GM12878 (cell line): ENCODE measurements around the gene VASH2. TPM values are rescaled to one million over a fixed set of nuclear protein-coding genes. Genes with fewer than 3 reads are reported as not detected.

Experiments used
- ATAC-seq: fragments of 200-7000 bp; cut with Tn5 transposase; 3 replicates; pipeline ENCODE4 v1.9.1; 2020; ENCODE audit warnings: mild to moderate bottlenecking, moderate library complexity
- BruUV-seq: library from RNA; stranded (reverse); fragments of 400-500 nt; replicated peaks from 2 replicates; lab custom pipeline; 2021; lab: Mats Ljungman, UMichigan
- CTCF ChIA-PET: fragments of 300-600 bp; sonication (Branson Sonifier 250); formaldehyde crosslinking; extraction: SDS; loops from one replicate; lab custom pipeline; 2021; ENCODE audit warnings: inconsistent platforms; lab: Yijun Ruan, JAX
- POLR2A ChIA-PET: fragments of 350-600 bp; formaldehyde crosslinking; extraction: SDS; loops from one replicate; lab custom pipeline; 2021; ENCODE audit warnings: inconsistent platforms; lab: Charles Lee
- RAD21 ChIA-PET: fragments of 300-600 bp; sonication (Branson Sonifier 250); formaldehyde crosslinking; loops from one replicate; lab custom pipeline; 2023; ENCODE audit warnings: antibody characterized with exemption; ENCODE audit not compliant: unreplicated experiment; lab: Charles Lee
- SMC1A ChIA-PET: fragments of 300-600 bp; sonication (Branson Sonifier 250); formaldehyde crosslinking; loops from one replicate; lab custom pipeline; 2023; ENCODE audit not compliant: unreplicated experiment, uncharacterized antibody; lab: Charles Lee
- DNase-seq: peaks from one replicate; pipeline ENCODE4 v3.0.0-alpha.2; 2011; ENCODE audit warnings: low read depth, low spot score
- FAIRE-seq: peaks from 3 replicates; lab custom pipeline; 2011; peaks lifted over from hg19 to GRCh38; lab: Jason Lieb, UNC
- H2AFZ ChIP-seq: 2 replicates; pipeline ENCODE4 v1.6.0; 2011; ENCODE audit warnings: low read depth, low read length, control low read depth; ENCODE audit not compliant: control insufficient read depth
- H3K27ac ChIP-seq: 2 replicates; pipeline ENCODE4 v1.5.1; 2011; ENCODE audit warnings: control low read depth; ENCODE audit not compliant: control insufficient read depth, insufficient read depth
- H3K27me3 ChIP-seq, 2 experiments: replicated peaks in 1 of 2; 2 replicates each; pipeline versions ENCODE4 v1.6.0 to v1.6.1; 2011; ENCODE audit warnings: low read length in 1 of 2; ENCODE audit not compliant: control insufficient read depth in 2 of 2, insufficient read depth in 2 of 2
- H3K36me3 ChIP-seq, 2 experiments: 2 replicates each; pipeline ENCODE4 v1.5.1; 2011; ENCODE audit warnings: low read length in 1 of 2; ENCODE audit not compliant: control insufficient read depth in 2 of 2, insufficient read depth in 2 of 2
- H3K4me1 ChIP-seq: 2 replicates; pipeline ENCODE4 v1.6.1; 2011; ENCODE audit warnings: mild to moderate bottlenecking, low read length, moderate library complexity, mixed read lengths; ENCODE audit not compliant: control insufficient read depth, insufficient read depth
- H3K4me2 ChIP-seq: 2 replicates; pipeline ENCODE4 v1.6.0; 2011; ENCODE audit warnings: control low read depth; ENCODE audit not compliant: control insufficient read depth, insufficient read depth
- H3K4me3 ChIP-seq: fragments of 200-600 bp; sonication (generic); 2 replicates; pipeline ENCODE4 v1.5.1; 2016
- H3K79me2 ChIP-seq: 2 replicates; pipeline ENCODE4 v1.6.0; 2011; ENCODE audit warnings: low read length; ENCODE audit not compliant: control insufficient read depth, insufficient read depth
- H3K9ac ChIP-seq: 2 replicates; pipeline ENCODE4 v1.8.0; 2011; ENCODE audit warnings: low read length, control low read depth, mixed read lengths; ENCODE audit not compliant: control insufficient read depth, insufficient read depth
- H3K9me3 ChIP-seq: replicated peaks from 3 replicates; pipeline ENCODE4 v1.5.1; 2011; ENCODE audit warnings: mild to moderate bottlenecking, low read length; ENCODE audit not compliant: control insufficient read depth, insufficient read depth
- H4K20me1 ChIP-seq: 2 replicates; pipeline ENCODE4 v1.6.0; 2011; ENCODE audit not compliant: control insufficient read depth, insufficient read depth
- CBX5 ChIP-seq: sonication (generic); IDR thresholded peaks from 2 replicates; pipeline ENCODE4 v1.6.1; 2016; ENCODE audit warnings: low read depth, moderate library complexity, mild to moderate bottlenecking, inconsistent platforms
- EGR1 ChIP-seq, 2 experiments: IDR thresholded peaks; 1 replicate in 1 of 2; 2 replicates in 1 of 2; pipeline ENCODE4 v1.6.1; 2011 to 2012; ENCODE audit warnings: low read depth in 2 of 2, low read length in 2 of 2, borderline replicate concordance in 1 of 2, mild to moderate bottlenecking in 1 of 2, moderate library complexity in 1 of 2
- MEF2B ChIP-seq: fragments of 450-650 bp; IDR thresholded peaks from 2 replicates; pipeline ENCODE4 v1.6.1; 2018; ENCODE audit warnings: mild to moderate bottlenecking, moderate library complexity; ENCODE audit not compliant: partially characterized antibody, poor library complexity, severe bottlenecking
- WGBS: methylation state at CpG from one replicate; pipeline ENCODE4 v1.1.6; 2016; ENCODE audit warnings: low lambda C conversion rate; ENCODE audit not compliant: insufficient replicate concordance, insufficient coverage; ENCODE audit errors: missing lambda C conversion rate; 5-methylcytosine and 5-hydroxymethylcytosine counted together
- in situ Hi-C: fragments of 300-500 bp; cut with MboI; formaldehyde crosslinking; loops from 9 replicates; pipeline ENCODE4 v1.14.3; 2018; ENCODE audit warnings: mixed read lengths
- intact Hi-C: fragments of 100-400 bp; cut with micrococcal nuclease; formaldehyde crosslinking; loops from one replicate; pipeline ENCODE4 v1.14.2; 2022; ENCODE audit not compliant: unreplicated experiment
- polyA plus RNA-seq, 11 experiments: library from polyadenylated mRNA; depleted of rRNA in 4 of 11; unstranded in 6 of 11; stranded (reverse) in 5 of 11; fragments of >200 nt; fragmentation: Nextera tagmentation in 4 of 11; fragmentation: Illumina TruSeq in 1 of 11; extraction: Ambion mirVana in 4 of 11; extraction: Trizol in 1 of 11; gene quantifications; 1 replicate in 1 of 11; 2 replicates in 10 of 11; pipeline versions ENCODE4 v1.2.1 to v1.2.3, GENCODE V29; 2011 to 2016; ENCODE audit warnings: inconsistent platforms in 2 of 11, missing spikeins in 2 of 11, low read depth in 1 of 11
- total RNA-seq, 4 experiments: library from RNA; depleted of rRNA in 3 of 4; stranded (reverse); fragments of >200 nt in 3 of 4; fragmentation: Illumina TruSeq in 1 of 4; extraction: Trizol in 1 of 4; gene quantifications; 2 replicates each; pipeline versions ENCODE4 v1.2.1 to v1.2.3, GENCODE V29; 2013 to 2021
- TF ChIP-seq, protein P1 (sequence below): fragments of 150-350 bp; IDR thresholded peaks from 2 replicates; pipeline ENCODE4 v1.6.1; 2016; ENCODE audit warnings: low read depth, low read length

Gene VASH2
- total and polyA plus RNA-seq, 10 of the 15 experiments (the other 5 are each of a cell fraction or from before 2014, with no cell fraction given) = 5.4 to 29.7 (median 21.7) TPM

- TF ChIP-seq CBX5 (no peak), EGR1 (IDR thresholded peaks at IDR 0.05; ENCODE audit: borderline replicate concordance in 1 of 2, low read depth in 2 of 2, low read length in 2 of 2) (no peak), MEF2B (no peak)
- TF ChIP-seq, protein P1, sequence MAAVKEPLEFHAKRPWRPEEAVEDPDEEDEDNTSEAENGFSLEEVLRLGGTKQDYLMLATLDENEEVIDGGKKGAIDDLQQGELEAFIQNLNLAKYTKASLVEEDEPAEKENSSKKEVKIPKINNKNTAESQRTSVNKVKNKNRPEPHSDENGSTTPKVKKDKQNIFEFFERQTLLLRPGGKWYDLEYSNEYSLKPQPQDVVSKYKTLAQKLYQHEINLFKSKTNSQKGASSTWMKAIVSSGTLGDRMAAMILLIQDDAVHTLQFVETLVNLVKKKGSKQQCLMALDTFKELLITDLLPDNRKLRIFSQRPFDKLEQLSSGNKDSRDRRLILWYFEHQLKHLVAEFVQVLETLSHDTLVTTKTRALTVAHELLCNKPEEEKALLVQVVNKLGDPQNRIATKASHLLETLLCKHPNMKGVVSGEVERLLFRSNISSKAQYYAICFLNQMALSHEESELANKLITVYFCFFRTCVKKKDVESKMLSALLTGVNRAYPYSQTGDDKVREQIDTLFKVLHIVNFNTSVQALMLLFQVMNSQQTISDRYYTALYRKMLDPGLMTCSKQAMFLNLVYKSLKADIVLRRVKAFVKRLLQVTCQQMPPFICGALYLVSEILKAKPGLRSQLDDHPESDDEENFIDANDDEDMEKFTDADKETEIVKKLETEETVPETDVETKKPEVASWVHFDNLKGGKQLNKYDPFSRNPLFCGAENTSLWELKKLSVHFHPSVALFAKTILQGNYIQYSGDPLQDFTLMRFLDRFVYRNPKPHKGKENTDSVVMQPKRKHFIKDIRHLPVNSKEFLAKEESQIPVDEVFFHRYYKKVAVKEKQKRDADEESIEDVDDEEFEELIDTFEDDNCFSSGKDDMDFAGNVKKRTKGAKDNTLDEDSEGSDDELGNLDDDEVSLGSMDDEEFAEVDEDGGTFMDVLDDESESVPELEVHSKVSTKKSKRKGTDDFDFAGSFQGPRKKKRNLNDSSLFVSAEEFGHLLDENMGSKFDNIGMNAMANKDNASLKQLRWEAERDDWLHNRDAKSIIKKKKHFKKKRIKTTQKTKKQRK = no peak
- TF ChIP-seq, all 136 proteins: peak for 0
- ChIA-PET SMC1A (interaction anchor here (0.6 to 5.2 kb wide), 69 partner anchors 8 to 539 kb away, joined by 3 to 73 read pairs (median 6); partner anchors contain the start of genes FLVCR1, NSL1 and TATDN3), RAD21 (interaction anchor here (0.6 to 5.6 kb wide), 43 partner anchors 8 to 539 kb away, joined by 3 to 60 read pairs (median 5); partner anchors contain the start of genes FLVCR1, NSL1 and TATDN3), POLR2A (interaction anchor here (0.6 to 1.5 kb wide), 13 partner anchors 9 to 977 kb away, joined by 3 to 7 read pairs (median 3); no protein-coding TSS in a partner anchor), CTCF (interaction anchor here (0.8 to 5.6 kb wide), 71 partner anchors 9 to 539 kb away, joined by 3 to 105 read pairs (median 6); partner anchors contain the start of gene VASH2)
- in situ Hi-C loops (loop anchor here (5.0 kb wide), 2 partner anchors 178 to 328 kb away; no protein-coding TSS in a partner anchor), intact Hi-C loops (loop anchor here (1.0 to 5.0 kb wide), 7 partner anchors 43 to 518 kb away; partner anchors contain the start of genes NSL1, TATDN3 and VASH2)
- Histone ChIP-seq H3K4me1 (no peaks in the 10 kb centered on the region), H3K27me3 (no peaks in the 10 kb centered on the region), H2AFZ (no peak overlapping the region), H3K9ac (no peak overlapping the region), H3K27ac (no peak overlapping the region), H3K79me2 (no peaks in the 10 kb centered on the region), H3K36me3 (peaks cover 0 to 11% of the 10 kb centered on the region in 2 experiments; a peak in 2 of 4 replicates), H4K20me1 (no peaks in the 10 kb centered on the region), H3K4me2 (no peak overlapping the region), H3K9me3 (no peaks in the 10 kb centered on the region), H3K4me3 (no peak overlapping the region)
- ATAC-seq = no peak
- DNase-seq = no peak
- no TSS peak for BruUV-seq
- no peak for FAIRE-seq
- 98% methylated on average over 3 of the region's 3 CpGs for WGBS
These were observed 44.6 kb downstream of the VASH2 start for GRCh38 chr1:212994926-212995325.
